Large intestine (tissue), 3 donors: ENCODE results near the gene ANKS3. TPM values are rescaled to one million over a fixed set of nuclear protein-coding genes. Genes with fewer than 3 reads are reported as not detected.

Source experiments
- DNase-seq, 2 donors: peaks; one replicate each; pipeline versions ENCODE4 v3.0.0 to v3.0.0-alpha.2; 2013
- H3K27ac ChIP-seq: one replicate; pipeline ENCODE4 v1.5.1; 2013; ENCODE audit warnings: low read length
- H3K27me3 ChIP-seq: 2 replicates; pipeline ENCODE4 v1.6.1; 2013; ENCODE audit warnings: low read length; ENCODE audit not compliant: control insufficient read depth, insufficient read depth
- H3K36me3 ChIP-seq: 2 replicates; pipeline ENCODE4 v1.6.1; 2013; ENCODE audit warnings: low read length; ENCODE audit not compliant: control insufficient read depth, insufficient read depth
- H3K4me1 ChIP-seq: one replicate; pipeline ENCODE4 v1.6.1; 2013; ENCODE audit warnings: low read length; ENCODE audit not compliant: control insufficient read depth, insufficient read depth
- H3K4me3 ChIP-seq: one replicate; pipeline ENCODE4 v1.5.1; 2013; ENCODE audit warnings: low read length
- H3K9me3 ChIP-seq: one replicate; pipeline ENCODE4 v1.6.1; 2013; ENCODE audit warnings: mild to moderate bottlenecking, low read depth, low read length, moderate library complexity; ENCODE audit not compliant: control insufficient read depth
- WGBS: methylation state at CpG from one replicate; pipeline ENCODE4 v1.1.5; 2013; ENCODE audit warnings: low lambda C conversion rate; ENCODE audit not compliant: insufficient coverage; 5-methylcytosine and 5-hydroxymethylcytosine counted together
- polyA plus RNA-seq: library from polyadenylated mRNA; unstranded; fragments of 120-200 nt; gene quantifications from one replicate; pipeline ENCODE4 v1.2.1, GENCODE V29; 2013

The ANKS3 gene
- polyA plus RNA-seq, 1 donor, result 19.8 TPM

- DNase-seq, result no peak
- peaks cover 48% of the 10 kb centered on the region for H3K4me1 ChIP-seq
- H3K4me3 ChIP-seq, result no peak overlapping the region
- no peaks in the 10 kb centered on the region for H3K9me3 ChIP-seq
- WGBS, result no CpG with 5 or more reads among the region's 20 CpGs
- H3K27me3 ChIP-seq, result no peaks in the 10 kb centered on the region
- H3K27ac ChIP-seq, result no peak overlapping the region
- peaks cover 67% of the 10 kb centered on the region for H3K36me3 ChIP-seq
Observed at GRCh38 chr16:4666537-4667202, 67.4 kb downstream of the ANKS3 start.

- peak in 1 of 2 donors; percentile 73 for DNase-seq
- no peak overlapping the region for H3K4me3 ChIP-seq
- H3K27me3 ChIP-seq, result no peaks in the 10 kb centered on the region
- no peaks in the 10 kb centered on the region for H3K9me3 ChIP-seq
- peaks cover 65% of the 10 kb centered on the region for H3K4me1 ChIP-seq
- WGBS, result no CpG with 5 or more reads among the region's 26 CpGs
- H3K27ac ChIP-seq, result peak overlapping the region; percentile 78
- peaks cover 55% of the 10 kb centered on the region for H3K36me3 ChIP-seq
Observed at GRCh38 chr16:4664538-4665418, 69.3 kb downstream of the ANKS3 start.

GRCh38 chr16:4663777-4664465 lies 70.2 kb downstream of the ANKS3 start:
- Histone ChIP-seq H3K36me3 (peaks cover 53% of the 10 kb centered on the region), H3K27me3 (no peaks in the 10 kb centered on the region), H3K4me3 (no peak overlapping the region), H3K4me1 (peaks cover 73% of the 10 kb centered on the region), H3K27ac (peak overlapping the region; percentile 78), H3K9me3 (no peaks in the 10 kb centered on the region)
- DNase-seq, result peak; percentile 79 to 87
- WGBS, result no CpG with 5 or more reads among the region's 25 CpGs

GRCh38 chr16:4663465-4663776 lies 70.7 kb downstream of the ANKS3 start:
- WGBS, result no CpG with 5 or more reads among the region's 5 CpGs
- H3K4me1 ChIP-seq, result peaks cover 78% of the 10 kb centered on the region
- H3K4me3 ChIP-seq, result no peak overlapping the region
- no peaks in the 10 kb centered on the region for H3K27me3 ChIP-seq
- no peaks in the 10 kb centered on the region for H3K9me3 ChIP-seq
- H3K36me3 ChIP-seq, result peaks cover 51% of the 10 kb centered on the region
- H3K27ac ChIP-seq, result peak overlapping the region; percentile 78
- DNase-seq, result no peak

- Histone ChIP-seq H3K36me3 (peaks cover 48% of the 10 kb centered on the region), H3K4me3 (no peak overlapping the region), H3K9me3 (no peaks in the 10 kb centered on the region), H3K4me1 (peaks cover 78% of the 10 kb centered on the region), H3K27me3 (no peaks in the 10 kb centered on the region), H3K27ac (peak overlapping the region; percentile 74)
- no CpG with 5 or more reads among the region's 11 CpGs for WGBS
- no peak for DNase-seq
Observed at GRCh38 chr16:4661661-4662060, 72.4 kb downstream of the ANKS3 start.

GRCh38 chr16:4660454-4661007 lies 73.5 kb downstream of the ANKS3 start:
- DNase-seq, result peak; percentile 93 to 95

GRCh38 chr16:4659363-4660353 lies 74.4 kb downstream of the ANKS3 start:
- Histone ChIP-seq H3K36me3 (peaks cover 50% of the 10 kb centered on the region), H3K27ac (peak overlapping the region; percentile 72)
- WGBS, result no CpG with 5 or more reads among the region's 29 CpGs

More at GRCh38 chr16:4660454-4661007, 73.5 kb downstream of the ANKS3 start:
- Histone ChIP-seq H3K4me3 (no peak overlapping the region), H3K36me3 (peaks cover 44% of the 10 kb centered on the region), H3K4me1 (peaks cover 84% of the 10 kb centered on the region), H3K9me3 (no peaks in the 10 kb centered on the region), H3K27ac (peak overlapping the region; percentile 74), H3K27me3 (no peaks in the 10 kb centered on the region)
- no CpG with 5 or more reads among the region's 18 CpGs for WGBS

GRCh38 chr16:4656695-4657686 lies 77.1 kb downstream of the ANKS3 start:
- 75% methylated on average over 2 of the region's 25 CpGs for WGBS
- Histone ChIP-seq H3K36me3 (peaks cover 58% of the 10 kb centered on the region), H3K4me1 (peaks cover 89% of the 10 kb centered on the region), H3K27me3 (no peaks in the 10 kb centered on the region), H3K27ac (peak overlapping the region; percentile 30), H3K9me3 (peaks cover 4% of the 10 kb centered on the region), H3K4me3 (no peak overlapping the region)
- peak; percentile 60 to 74 for DNase-seq

More at GRCh38 chr16:4659363-4660353, 74.4 kb downstream of the ANKS3 start:
- DNase-seq, result no peak
- Histone ChIP-seq H3K4me1 (peaks cover 85% of the 10 kb centered on the region), H3K9me3 (no peaks in the 10 kb centered on the region), H3K27me3 (no peaks in the 10 kb centered on the region), H3K4me3 (no peak overlapping the region)

GRCh38 chr16:4656221-4656620 lies 77.8 kb downstream of the ANKS3 start:
- peaks cover 84% of the 10 kb centered on the region for H3K4me1 ChIP-seq
- peaks cover 60% of the 10 kb centered on the region for H3K36me3 ChIP-seq
- H3K4me3 ChIP-seq, result no peak overlapping the region
- peaks cover 4% of the 10 kb centered on the region for H3K9me3 ChIP-seq
- H3K27ac ChIP-seq, result peak overlapping the region; percentile 92
- H3K27me3 ChIP-seq, result no peaks in the 10 kb centered on the region
- WGBS, result no CpG with 5 or more reads among the region's 12 CpGs
- no peak for DNase-seq
